GM06990 (cell line): ENCODE data around the gene VGLL4.
"Not testable (repeated sequence)": the region's sequence is repeated elsewhere in the genome, so short reads cannot be mapped to it uniquely, and the experiment has no call there.

Experiments used
- DNase-seq: peaks from one replicate; pipeline ENCODE4 v3.0.0-alpha.2; 2011; ENCODE audit not compliant: insufficient read length; ENCODE audit errors: extremely low read depth
- H3K27me3 ChIP-seq: replicated peaks from 2 replicates; pipeline ENCODE4 v1.6.0; 2011; ENCODE audit warnings: low read length; ENCODE audit not compliant: control insufficient read depth, insufficient read depth
- H3K36me3 ChIP-seq: 2 replicates; pipeline ENCODE4 v1.5.1; 2011; ENCODE audit warnings: low read length; ENCODE audit not compliant: control insufficient read depth, insufficient read depth
- H3K4me3 ChIP-seq: replicated peaks from 2 replicates; pipeline ENCODE4 v1.5.1; 2011; ENCODE audit warnings: low read depth, mild to moderate bottlenecking, control low read depth, low read length
- TF ChIP-seq, protein P1 (sequence below): IDR thresholded peaks from 2 replicates; pipeline ENCODE4 v1.5.1; 2011; ENCODE audit warnings: low read length, control low read depth, mild to moderate bottlenecking, inconsistent platforms; ENCODE audit not compliant: insufficient read depth, poor library complexity, severe bottlenecking

VGLL4 gene

DNA sequence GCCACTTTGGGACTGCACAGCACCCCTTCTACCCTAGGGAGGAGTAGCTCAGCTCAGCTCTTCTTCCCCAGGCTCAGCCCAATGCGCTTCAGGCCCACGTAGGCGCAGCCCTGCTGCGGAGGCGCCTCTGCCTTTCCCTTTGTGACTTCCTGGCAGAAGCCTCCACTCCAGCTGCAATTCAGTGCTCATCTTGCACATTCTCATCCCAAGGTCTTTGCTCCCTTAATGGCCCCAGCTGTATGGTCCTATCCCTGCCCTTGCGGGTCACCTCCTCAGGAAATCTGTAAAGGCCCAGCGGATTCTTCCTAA, 109.0 kb downstream of the VGLL4 start:
- TF ChIP-seq, protein P1, sequence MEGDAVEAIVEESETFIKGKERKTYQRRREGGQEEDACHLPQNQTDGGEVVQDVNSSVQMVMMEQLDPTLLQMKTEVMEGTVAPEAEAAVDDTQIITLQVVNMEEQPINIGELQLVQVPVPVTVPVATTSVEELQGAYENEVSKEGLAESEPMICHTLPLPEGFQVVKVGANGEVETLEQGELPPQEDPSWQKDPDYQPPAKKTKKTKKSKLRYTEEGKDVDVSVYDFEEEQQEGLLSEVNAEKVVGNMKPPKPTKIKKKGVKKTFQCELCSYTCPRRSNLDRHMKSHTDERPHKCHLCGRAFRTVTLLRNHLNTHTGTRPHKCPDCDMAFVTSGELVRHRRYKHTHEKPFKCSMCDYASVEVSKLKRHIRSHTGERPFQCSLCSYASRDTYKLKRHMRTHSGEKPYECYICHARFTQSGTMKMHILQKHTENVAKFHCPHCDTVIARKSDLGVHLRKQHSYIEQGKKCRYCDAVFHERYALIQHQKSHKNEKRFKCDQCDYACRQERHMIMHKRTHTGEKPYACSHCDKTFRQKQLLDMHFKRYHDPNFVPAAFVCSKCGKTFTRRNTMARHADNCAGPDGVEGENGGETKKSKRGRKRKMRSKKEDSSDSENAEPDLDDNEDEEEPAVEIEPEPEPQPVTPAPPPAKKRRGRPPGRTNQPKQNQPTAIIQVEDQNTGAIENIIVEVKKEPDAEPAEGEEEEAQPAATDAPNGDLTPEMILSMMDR: no peak
- Histone ChIP-seq H3K4me3 (no peak overlapping the region), H3K36me3 (no peaks in the 10 kb centered on the region), H3K27me3 (no peaks in the 10 kb centered on the region)
- DNase-seq: no peak

DNA sequence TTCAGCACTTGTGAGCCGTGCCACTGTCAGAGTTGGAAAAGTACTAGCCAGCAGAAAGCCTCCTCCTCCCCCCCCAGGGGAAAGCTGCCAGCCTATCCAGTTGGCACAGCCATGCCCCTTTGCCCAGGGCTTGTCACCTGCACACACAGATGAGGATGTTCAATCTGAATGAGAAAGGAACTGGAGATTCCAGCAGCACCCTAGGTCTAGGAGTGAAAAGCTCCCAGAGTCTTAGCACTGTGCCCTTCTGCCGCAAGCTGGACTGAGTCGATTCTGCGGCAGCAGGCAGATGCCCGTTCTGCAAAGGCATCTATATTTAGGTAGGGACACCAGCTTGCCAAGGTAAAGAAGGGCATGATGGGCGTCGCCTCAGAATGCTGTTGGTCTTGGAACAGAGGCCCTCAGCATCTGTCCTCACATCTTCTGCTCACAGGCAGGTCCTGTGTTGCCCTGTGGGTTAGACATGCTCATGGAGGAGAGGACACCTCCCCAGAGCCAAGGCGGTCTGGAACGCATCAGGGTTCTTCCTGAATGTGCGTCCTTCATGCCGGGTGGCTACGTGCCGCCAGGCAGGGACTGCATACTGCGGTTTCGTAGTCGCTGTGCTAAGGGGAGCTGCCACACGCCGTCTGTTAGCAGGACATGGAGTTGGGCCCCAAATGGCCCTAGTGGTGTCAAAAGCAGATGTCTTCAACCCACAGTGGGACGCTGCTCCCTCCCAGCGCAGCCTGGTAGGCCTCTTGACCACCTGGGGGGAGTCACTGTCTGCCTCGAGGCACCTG, 109.5 kb downstream of the VGLL4 start:
- DNase-seq: no peak
- no peak overlapping the region for H3K4me3 ChIP-seq
- H3K36me3 ChIP-seq: no peaks in the 10 kb centered on the region
- no peaks in the 10 kb centered on the region for H3K27me3 ChIP-seq
- TF ChIP-seq, protein P1: no peak

DNA sequence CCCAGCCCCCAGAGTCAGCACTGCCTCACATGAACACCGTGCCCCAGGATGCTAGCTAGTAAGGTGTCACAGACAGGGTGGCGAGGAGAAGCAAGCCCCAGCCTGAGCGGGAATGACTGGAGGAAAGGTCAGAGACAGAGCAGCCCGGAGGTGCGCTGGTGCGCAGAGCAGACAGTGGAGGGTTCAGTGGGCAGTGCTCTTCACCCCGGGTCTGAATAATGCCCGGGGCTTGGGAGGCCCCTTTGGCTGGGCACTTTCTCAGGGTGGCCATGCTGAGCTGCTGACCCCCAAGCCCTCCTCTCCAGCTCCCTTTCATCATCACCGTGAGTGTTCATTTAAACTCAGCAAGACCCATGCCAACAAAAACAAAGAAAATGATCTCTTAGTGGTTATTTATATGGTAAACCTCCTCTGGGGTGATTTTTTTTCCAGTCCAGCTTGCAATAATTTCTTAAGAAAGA, 110.8 kb downstream of the VGLL4 start:
- H3K4me3 ChIP-seq: no peak overlapping the region
- TF ChIP-seq, protein P1: no peak
- DNase-seq: no peak
- H3K36me3 ChIP-seq: no peaks in the 10 kb centered on the region
- no peaks in the 10 kb centered on the region for H3K27me3 ChIP-seq

DNA sequence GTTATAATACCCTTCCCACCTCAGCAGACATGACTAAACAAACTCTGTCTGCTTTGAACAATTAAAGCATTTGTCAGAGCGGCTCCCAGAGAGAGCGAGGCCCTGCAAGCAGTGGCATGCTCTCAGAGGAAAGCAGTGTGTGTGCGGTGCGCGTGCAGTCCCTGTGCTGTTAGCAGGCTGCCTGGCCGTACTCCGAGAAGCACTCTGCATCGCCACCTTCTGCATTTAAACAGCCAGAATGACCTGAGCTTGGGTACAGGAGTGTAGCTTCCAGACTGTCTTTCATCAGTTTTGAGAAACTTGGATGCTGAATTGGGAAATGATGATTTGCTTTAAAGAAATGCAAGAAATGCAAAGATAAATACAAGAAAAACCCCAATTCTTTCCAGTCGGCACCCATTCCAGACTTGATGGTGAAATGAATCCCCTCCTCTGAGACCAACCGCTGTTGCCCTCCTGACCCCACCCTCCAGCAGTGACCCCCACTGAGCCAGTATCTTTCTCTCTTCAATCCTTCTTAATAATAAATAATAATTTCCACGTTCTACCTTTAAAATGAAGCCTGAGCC, 113.5 kb downstream of the VGLL4 start:
- Histone ChIP-seq H3K36me3 (no peaks in the 10 kb centered on the region), H3K4me3 (no peak overlapping the region), H3K27me3 (no peaks in the 10 kb centered on the region)
- DNase-seq: no peak
- TF ChIP-seq, protein P1: no peak

DNA sequence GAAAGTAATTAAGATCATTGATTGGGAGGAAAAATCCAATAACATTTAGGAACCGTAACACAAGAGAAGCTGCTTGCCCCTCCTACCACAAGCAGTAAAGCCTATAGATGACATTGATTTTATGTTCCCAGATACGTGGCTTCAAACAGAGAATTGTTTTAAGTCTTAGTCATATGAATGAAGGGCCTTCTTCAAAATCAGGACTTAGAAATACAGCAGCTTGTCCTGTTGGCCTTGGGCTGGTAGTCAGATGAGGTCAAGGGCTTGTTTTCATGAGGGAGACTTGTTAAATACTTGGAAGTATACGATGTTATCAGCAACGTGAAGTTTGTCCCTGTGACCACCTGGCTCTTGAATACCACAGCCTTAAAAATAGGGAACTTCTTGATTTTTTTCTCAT, 114.4 kb downstream of the VGLL4 start:
- TF ChIP-seq, protein P1: no peak
- no peaks in the 10 kb centered on the region for H3K27me3 ChIP-seq
- no peaks in the 10 kb centered on the region for H3K36me3 ChIP-seq
- DNase-seq: no peak
- no peak overlapping the region for H3K4me3 ChIP-seq

DNA sequence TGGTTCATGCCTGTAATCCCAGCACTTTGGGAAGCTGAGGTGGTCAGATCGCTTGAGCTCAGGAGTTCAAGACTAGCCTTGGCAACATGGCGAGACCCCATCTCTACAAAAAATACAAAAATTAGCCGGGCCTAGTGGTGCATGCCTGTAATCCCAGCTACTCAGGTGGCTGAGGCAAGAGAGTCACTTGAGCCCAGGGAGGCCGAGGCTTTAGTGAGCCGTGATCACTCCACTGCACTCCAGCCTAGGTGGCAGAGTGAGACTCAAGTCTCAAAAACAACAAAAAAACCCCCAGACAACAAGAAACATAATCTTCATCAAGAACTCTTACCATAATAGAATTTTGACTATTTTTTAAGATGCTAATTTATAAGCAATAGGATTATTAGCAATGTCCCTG, 117.6 kb downstream of the VGLL4 start:
- not testable (repeated sequence) for H3K36me3 ChIP-seq

More for the DNA sequence above, 117.6 kb downstream of the VGLL4 start:
- H3K27me3 ChIP-seq, DNase-seq, H3K4me3 ChIP-seq: not testable (repeated sequence)
